AG04449 (cell line): ENCODE measurements around the gene TRIOBP.
"Not testable (repeated sequence)": the region's sequence is repeated elsewhere in the genome, so short reads cannot be mapped to it uniquely, and the experiment has no call there.

Source experiments
- CTCF ChIA-PET: fragments of 350-600 bp; formaldehyde crosslinking; extraction: SDS; loops from one replicate; lab custom pipeline; 2021; ENCODE audit warnings: antibody characterized with exemption; lab: Yijun Ruan, JAX
- POLR2A ChIA-PET: fragments of 400-600, 350-600 bp; formaldehyde crosslinking; extraction: SDS; loops from one replicate; lab custom pipeline; 2020; ENCODE audit warnings: antibody characterized with exemption, inconsistent platforms; lab: Yijun Ruan, JAX
- DNase-seq: peaks from one replicate; pipeline ENCODE4 v3.0.0-alpha.2; 2010; ENCODE audit warnings: low read depth, low spot score
- H3K4me3 ChIP-seq: 2 replicates; pipeline ENCODE4 v1.5.1; 2011; ENCODE audit warnings: low read depth, mild to moderate bottlenecking, control low read depth, low read length
- CTCF ChIP-seq: IDR thresholded peaks from one replicate; pipeline ENCODE4 v1.5.1; 2011; ENCODE audit warnings: mild to moderate bottlenecking, moderate library complexity, low read length, control low read depth, inconsistent platforms; ENCODE audit not compliant: insufficient read depth; ENCODE audit errors: missing control alignments

The TRIOBP gene

GRCh38 chr22:37716708-37717107 lies 19.9 kb downstream of the TRIOBP start:
- CTCF ChIA-PET, result no interaction called here
- POLR2A ChIA-PET, result no interaction called here
- no peak overlapping the region for H3K4me3 ChIP-seq
- TF ChIP-seq CTCF, result no peak
- DNase-seq, result peak; percentile 4

GRCh38 chr22:37717235-37717634 lies 20.4 kb downstream of the TRIOBP start:
- H3K4me3 ChIP-seq, CTCF ChIA-PET, DNase-seq: not testable (repeated sequence)
- POLR2A ChIA-PET, result interaction anchor here (0.7 kb wide), 1 partner anchor 10 kb away, joined by 3 read pairs; no protein-coding TSS in a partner anchor

GRCh38 chr22:37717746-37718305 lies 21.0 kb downstream of the TRIOBP start:
- DNase-seq, CTCF ChIA-PET, H3K4me3 ChIP-seq: not testable (repeated sequence)
- POLR2A ChIA-PET, result interaction anchor here (0.7 kb wide), 1 partner anchor 10 kb away, joined by 3 read pairs; no protein-coding TSS in a partner anchor

- no peak for TF ChIP-seq CTCF
- H3K4me3 ChIP-seq, result no peak overlapping the region
- ChIA-PET POLR2A (no interaction called here), CTCF (no interaction called here)
- no peak for DNase-seq
These were observed 28.8 kb downstream of the TRIOBP start for GRCh38 chr22:37725551-37726240.

GRCh38 chr22:37726241-37726887 lies 29.5 kb downstream of the TRIOBP start:
- POLR2A ChIA-PET, result no interaction called here
- CTCF ChIA-PET, result no interaction called here
- no peak overlapping the region for H3K4me3 ChIP-seq
- no peak for DNase-seq
- no peak for TF ChIP-seq CTCF

- no peak overlapping the region for H3K4me3 ChIP-seq
- POLR2A ChIA-PET, result no interaction called here
- TF ChIP-seq CTCF, result no peak
- CTCF ChIA-PET, result interaction anchor here (1.1 to 2.5 kb wide), 2 partner anchors 85 to 87 kb away, joined by 4 to 7 read pairs; no protein-coding TSS in a partner anchor
- no peak for DNase-seq
These were observed 31.8 kb downstream of the TRIOBP start for GRCh38 chr22:37728620-37729019.

- POLR2A ChIA-PET, result no interaction called here
- H3K4me3 ChIP-seq, result no peak overlapping the region
- no peak for TF ChIP-seq CTCF
- no peak for DNase-seq
- CTCF ChIA-PET, result no interaction called here
These were observed 35.1 kb downstream of the TRIOBP start for GRCh38 chr22:37731804-37732471.
